Measurements from ENCODE around the gene RUNDC1. TPM values are rescaled to one million over a fixed set of nuclear protein-coding genes. Genes with fewer than 3 reads are reported as not detected.

Gene RUNDC1
- total RNA-seq, 3 donors from 2014 or later = 22.2 to 27.0 (median 26.2) TPM

DNA sequence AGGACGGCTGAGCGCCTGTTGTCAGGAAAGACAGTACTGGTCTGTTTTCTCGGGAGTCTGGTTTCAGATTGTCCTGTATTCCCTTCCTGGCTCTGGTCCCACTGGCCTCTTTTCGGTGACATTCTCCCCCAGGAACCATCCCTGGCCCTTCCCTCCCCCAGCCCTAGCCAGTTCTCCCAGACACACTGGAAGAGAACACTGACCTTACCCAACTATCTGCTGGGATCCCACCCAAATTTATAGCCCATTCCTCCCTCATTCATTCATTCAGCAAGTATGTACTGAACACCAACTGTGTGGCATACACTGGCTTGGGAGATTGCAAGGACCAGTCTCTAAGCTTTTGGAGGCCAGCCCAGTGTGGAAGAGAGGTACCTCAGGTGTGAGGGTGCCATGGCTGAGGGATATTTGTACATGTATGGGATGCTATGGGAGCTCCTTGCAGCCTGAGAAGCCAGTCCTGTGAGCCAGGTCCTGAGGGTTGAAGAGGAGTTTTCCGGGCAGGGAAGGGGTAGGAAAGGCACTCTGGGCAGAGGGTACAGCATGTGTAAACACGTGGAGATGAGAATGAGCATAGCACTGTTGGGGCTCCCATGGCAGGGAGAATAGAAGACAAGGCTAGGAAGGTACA lies 49.9 kb downstream of the RUNDC1 start:
- DNase-seq (no peak), ATAC-seq (no peak)
- no peaks in the 10 kb centered on the region for H3K36me3 ChIP-seq (ENCODE audit: low read depth)
- no peaks in the 10 kb centered on the region for H3K4me1 ChIP-seq (ENCODE audit: low read depth)
- TF ChIP-seq, protein P1, sequence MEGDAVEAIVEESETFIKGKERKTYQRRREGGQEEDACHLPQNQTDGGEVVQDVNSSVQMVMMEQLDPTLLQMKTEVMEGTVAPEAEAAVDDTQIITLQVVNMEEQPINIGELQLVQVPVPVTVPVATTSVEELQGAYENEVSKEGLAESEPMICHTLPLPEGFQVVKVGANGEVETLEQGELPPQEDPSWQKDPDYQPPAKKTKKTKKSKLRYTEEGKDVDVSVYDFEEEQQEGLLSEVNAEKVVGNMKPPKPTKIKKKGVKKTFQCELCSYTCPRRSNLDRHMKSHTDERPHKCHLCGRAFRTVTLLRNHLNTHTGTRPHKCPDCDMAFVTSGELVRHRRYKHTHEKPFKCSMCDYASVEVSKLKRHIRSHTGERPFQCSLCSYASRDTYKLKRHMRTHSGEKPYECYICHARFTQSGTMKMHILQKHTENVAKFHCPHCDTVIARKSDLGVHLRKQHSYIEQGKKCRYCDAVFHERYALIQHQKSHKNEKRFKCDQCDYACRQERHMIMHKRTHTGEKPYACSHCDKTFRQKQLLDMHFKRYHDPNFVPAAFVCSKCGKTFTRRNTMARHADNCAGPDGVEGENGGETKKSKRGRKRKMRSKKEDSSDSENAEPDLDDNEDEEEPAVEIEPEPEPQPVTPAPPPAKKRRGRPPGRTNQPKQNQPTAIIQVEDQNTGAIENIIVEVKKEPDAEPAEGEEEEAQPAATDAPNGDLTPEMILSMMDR (IDR thresholded peaks at IDR 0.05) = no peak
- no peak overlapping the region for H3K4me3 ChIP-seq
- intact Hi-C loops (cut with DNase I, micrococcal nuclease) = no loop called here
- no peaks in the 10 kb centered on the region for H3K9me3 ChIP-seq

DNA sequence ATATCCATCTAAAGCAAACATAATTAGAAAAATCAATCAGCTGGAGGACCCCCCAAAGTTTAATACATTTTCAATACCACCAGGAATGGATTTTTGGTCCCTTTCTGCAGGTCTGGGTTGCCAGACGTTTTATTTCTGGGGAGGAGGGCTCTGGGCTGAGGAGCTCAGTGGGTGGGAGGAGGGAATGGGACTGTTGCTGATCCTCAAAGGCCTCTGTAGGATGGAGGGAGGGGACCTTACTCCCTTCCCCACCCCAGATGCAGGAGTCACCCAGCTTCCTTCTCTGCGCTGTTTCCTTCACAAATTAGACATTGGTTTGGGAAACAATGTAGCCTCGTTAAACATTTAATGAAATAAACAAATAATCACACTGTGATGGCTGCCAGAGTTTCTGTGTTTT lies 51.3 kb downstream of the RUNDC1 start:
- intact Hi-C loops (cut with DNase I, micrococcal nuclease) = no loop called here
- H3K36me3 ChIP-seq (ENCODE audit: low read depth) = no peaks in the 10 kb centered on the region
- ATAC-seq = no peak
- H3K9me3 ChIP-seq = no peaks in the 10 kb centered on the region
- no peak for DNase-seq
- TF ChIP-seq, protein P1 (IDR thresholded peaks at IDR 0.05) = no peak
- H3K4me3 ChIP-seq = no peak overlapping the region
- no peaks in the 10 kb centered on the region for H3K4me1 ChIP-seq (ENCODE audit: low read depth)

DNA sequence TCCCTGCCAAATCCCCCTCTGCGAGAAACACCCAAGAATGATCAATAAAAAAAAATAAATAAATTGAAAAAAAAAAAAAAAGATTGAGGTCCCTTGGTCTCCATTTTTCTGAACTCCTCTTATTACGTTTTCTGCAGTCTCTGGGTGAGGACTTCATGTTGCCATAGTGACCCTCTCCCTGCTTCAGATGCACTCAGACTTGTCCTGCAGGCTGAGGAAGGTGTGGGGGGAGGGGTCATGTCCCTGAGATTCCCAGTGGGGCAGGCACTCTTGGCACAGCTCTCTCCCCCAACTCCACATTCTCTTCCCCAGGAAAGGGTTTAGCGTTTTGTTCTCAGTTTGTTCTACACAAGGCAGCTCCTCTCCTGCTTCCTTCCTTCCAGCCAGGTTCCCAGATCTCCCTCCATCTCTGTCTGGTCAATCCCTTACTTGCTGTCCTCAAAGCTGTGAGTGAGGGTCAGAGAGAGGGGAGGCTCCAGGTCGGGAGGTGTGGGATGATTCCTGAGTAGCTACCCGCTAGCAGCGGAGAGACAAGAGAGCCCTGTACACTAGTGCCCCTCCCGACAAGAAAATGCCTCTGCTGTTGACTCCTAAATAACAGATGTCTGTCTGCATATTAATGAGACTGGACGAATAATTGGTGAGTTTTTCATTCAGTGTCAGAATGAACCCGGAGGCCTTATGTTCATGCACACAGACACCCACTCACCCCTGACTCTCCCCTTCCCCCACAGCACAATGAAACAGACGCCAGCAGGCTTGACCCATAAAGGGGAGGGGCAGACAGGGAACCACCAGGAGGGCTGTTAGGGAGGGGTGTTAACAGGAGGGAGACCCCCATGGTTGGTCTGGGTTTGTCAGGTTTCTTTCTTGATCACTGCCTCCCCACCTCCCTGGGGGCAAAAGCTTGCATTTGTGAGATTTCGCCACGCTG lies 53.9 kb downstream of the RUNDC1 start:
- TF ChIP-seq, protein P1 (IDR thresholded peaks at IDR 0.05) = no peak
- Histone ChIP-seq H3K4me3 (no peak overlapping the region), H3K4me1 (ENCODE audit: low read depth) (no peaks in the 10 kb centered on the region), H3K9me3 (no peaks in the 10 kb centered on the region), H3K36me3 (ENCODE audit: low read depth) (no peaks in the 10 kb centered on the region)
- intact Hi-C loops (cut with DNase I, micrococcal nuclease) = no loop called here
- no peak for DNase-seq
- no peak for ATAC-seq

DNA sequence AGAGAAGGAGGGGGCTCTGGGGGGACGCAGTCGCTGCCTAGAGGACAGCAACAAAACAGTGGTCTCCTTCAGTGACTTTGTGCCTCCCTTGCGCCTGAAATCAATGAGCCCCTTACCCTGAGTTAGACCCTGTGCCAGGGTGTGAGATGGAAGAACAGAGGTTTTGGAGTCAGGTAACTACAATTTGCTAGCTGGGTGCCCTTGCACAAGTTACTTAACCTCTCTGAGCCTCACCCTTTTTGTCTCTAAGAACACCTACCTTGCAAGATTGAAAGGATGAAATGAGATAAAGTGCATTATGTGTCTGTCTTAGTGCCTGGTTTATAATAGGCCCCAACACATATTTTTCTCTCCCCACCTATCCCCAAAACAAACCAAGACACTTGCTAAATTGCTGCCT lies 54.5 kb downstream of the RUNDC1 start:
- H3K36me3 ChIP-seq (ENCODE audit: low read depth) = no peaks in the 10 kb centered on the region
- ATAC-seq = no peak
- intact Hi-C loops (cut with DNase I, micrococcal nuclease) = no loop called here
- DNase-seq = no peak
- H3K4me1 ChIP-seq (ENCODE audit: low read depth) = no peaks in the 10 kb centered on the region
- no peak overlapping the region for H3K4me3 ChIP-seq
- TF ChIP-seq, protein P1 (IDR thresholded peaks at IDR 0.05) = no peak
- H3K9me3 ChIP-seq = no peaks in the 10 kb centered on the region

DNA sequence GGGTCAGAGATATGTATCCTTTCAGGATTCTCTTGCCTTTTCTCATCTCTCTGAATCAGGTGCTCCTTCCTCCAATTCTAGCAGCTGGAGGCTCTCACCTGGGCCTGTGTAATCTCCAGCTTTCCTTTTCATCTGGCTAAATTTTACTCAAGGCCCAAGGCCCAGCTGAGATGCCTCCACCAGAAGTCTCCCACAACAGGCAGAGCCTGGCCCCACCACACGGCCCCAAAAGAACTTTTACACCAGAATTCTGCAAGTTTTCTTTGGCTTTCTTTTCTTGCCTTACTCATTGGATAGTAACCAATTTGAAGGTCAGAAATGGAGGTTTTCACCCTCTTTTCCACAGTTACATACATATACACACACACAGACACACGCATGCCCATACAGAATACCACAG lies 59.3 kb downstream of the RUNDC1 start:
- no peak overlapping the region for H3K4me3 ChIP-seq
- intact Hi-C loops (cut with DNase I, micrococcal nuclease) = no loop called here
- H3K36me3 ChIP-seq (ENCODE audit: low read depth) = no peaks in the 10 kb centered on the region
- TF ChIP-seq, protein P1 (IDR thresholded peaks at IDR 0.05) = no peak
- no peak for DNase-seq
- no peaks in the 10 kb centered on the region for H3K4me1 ChIP-seq (ENCODE audit: low read depth)
- ATAC-seq = no peak
- H3K9me3 ChIP-seq = no peaks in the 10 kb centered on the region
